HG02870 (cell line): ENCODE data around the gene VWF.

Experiments
- ATAC-seq: cut with Tn5 transposase; IDR thresholded peaks from one replicate; pipeline ENCODE4 v1.9.1; 2021; ENCODE audit warnings: mild to moderate bottlenecking, moderate library complexity; ENCODE audit not compliant: unreplicated experiment

VWF gene

DNA sequence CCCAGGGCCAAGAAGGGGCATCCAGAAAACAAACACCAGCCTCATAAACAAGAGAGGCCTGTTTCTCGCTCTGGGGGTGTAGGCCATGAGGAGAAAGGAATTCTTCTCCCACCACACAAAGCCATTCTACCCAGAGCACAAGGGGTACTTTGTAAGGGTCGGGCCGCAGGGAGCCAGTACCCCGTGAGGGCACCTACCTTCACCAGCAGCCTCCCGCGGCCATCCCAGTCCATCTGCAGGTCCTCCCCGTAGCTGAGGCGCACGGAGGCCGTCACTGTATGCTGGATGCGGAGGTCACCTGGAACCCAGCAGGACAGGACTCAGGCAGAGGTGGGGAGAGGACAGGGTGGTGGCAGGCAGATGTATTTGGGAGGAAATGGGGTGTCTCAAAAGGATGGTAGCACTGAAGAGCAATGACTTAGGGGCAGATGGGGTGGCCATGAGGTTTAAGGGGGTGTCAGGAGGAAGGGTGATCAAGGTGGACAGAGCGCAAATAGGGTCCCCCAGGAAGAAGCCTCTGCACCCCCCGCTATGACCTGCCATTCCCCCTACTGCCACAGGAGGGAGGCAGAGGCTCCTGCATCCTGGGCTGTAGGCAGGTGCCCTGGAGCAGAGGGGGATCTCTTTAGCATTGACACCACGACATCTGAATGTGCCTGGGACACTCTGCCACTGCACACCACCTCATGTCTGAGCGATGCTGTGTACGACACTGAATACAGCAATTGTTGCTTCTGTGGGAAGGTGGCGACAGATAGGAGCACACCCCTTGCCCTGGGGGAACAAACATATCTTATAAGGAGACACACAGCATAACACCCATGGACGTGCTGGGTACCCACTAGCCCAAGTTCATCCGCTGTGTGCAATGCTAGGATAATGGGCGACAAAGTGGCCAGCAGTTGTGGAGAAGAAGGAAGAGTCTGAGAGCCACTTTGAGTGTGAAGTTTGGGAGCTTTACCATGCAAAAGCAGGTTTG is 61.4 kb downstream of the VWF start:
- no peak for ATAC-seq

- no peak for ATAC-seq
Observed at GRCh38 chr12:6062395-6062756, 62.1 kb downstream of the VWF start.

- ATAC-seq, result no peak
Observed at GRCh38 chr12:6061660-6062059, 62.8 kb downstream of the VWF start.

DNA sequence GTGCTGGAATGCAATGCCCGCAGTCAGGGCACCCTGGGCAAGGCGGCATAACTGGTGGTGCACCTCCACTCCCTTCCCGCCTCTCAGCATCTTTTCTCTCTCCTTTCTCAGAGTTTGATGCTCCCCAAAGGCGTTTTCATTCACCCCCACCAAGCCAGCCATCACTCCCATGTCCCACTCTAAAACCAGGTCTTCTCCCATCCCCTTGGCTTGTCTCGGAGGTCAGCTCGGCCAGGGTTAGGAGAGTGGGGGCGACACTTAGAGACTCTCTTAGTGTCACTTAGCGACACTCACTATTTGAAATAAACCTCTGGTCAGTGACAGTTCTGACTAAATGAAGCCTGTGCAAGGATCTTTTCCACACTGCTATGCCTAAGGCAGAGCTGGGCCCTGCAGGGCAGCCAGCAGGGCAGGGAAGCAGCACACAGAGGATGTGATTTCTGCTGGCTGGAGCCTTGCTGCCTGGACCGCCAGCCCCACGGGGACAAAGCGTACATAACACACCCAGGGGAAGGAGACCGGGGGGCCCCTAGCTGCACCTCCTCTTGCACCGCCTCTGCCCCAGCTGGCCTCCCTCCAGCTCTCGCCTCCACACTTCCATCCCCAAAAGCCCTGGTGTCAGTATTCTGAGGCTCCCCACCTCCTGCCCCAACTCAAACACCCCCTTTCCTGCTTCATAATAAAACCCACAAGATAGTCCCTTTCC is 64.5 kb downstream of the VWF start:
- no peak for ATAC-seq

- no peak for ATAC-seq
Observed at GRCh38 chr12:6059221-6059620, 65.2 kb downstream of the VWF start.

DNA sequence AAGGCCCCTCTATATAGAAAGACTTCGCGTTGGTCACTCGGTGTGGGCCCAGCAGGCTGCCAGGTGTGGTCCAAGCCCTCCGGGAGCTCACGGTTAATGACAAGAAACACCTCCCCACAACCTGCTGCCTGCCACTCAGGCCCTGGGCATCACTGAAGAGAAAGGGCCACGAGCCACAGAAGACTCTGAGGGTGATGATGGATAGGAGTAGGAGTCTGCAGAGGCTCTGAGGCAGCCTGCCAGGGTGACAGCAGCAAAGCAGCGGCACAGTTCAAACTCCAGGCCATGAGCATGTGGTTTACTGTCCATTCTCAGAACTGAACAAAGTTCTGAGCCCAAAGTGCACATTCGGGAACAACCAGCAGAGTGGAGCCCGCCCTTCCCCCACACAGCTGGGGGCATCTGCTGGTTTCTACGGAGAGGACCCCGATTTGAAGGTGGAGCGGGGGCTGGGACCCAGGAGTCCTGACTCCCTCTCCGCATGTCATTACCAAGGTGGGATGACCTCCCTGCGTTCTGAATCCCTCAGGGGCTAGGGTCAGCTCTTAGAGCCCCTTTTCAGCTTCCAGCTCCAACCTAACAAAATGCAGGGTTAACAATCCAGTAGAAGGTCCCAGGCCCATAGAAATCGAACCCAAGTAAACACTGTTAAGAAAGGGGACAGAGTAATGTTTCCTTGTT is 65.8 kb downstream of the VWF start:
- ATAC-seq, result no peak

DNA sequence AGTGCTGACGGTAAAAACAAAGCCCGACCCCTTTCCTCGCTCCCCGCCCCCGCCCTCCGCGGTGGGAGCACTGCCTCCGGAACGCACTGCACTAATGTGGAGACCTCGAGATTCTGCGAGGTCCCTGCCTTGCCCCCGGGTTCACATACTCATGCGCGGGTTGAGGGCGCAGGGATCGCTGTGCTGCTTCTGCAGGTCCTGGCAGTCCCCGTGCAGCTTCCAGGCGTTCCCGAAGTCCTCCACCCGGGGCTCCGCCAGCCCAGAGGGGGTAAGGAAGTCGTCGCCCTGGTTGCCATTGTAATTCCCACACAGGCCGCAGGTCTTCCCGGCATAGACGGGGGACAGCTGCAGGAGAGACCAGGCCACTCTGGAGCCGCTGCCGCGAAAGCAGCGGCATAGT is 66.8 kb downstream of the VWF start:
- ATAC-seq, result no peak

GRCh38 chr12:6056406-6057240 is 67.8 kb downstream of the VWF start:
- ATAC-seq, result no peak

DNA sequence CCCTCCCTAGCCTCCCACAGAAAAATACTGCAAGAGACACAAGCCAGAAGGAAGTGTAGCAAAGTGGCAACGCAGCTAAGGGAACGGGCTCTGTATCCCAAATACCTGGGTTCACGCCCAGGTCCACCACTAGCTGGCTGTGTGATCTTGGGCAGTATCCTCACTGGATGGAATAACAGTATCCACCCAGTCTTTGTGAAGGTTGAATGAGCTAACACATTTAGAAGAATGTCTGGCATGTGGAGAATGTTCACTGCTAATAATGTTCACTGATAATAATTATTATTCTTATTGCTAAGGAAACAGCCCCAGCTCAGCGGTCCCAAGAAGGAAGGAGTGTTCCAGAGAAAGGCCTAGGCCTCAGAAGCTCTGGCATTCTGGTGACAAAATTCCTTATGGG is 70.9 kb downstream of the VWF start:
- no peak for ATAC-seq

GRCh38 chr12:6052940-6053329 is 71.5 kb downstream of the VWF start:
- ATAC-seq, result no peak

GRCh38 chr12:6052206-6052939 is 72.1 kb downstream of the VWF start:
- ATAC-seq, result no peak

DNA sequence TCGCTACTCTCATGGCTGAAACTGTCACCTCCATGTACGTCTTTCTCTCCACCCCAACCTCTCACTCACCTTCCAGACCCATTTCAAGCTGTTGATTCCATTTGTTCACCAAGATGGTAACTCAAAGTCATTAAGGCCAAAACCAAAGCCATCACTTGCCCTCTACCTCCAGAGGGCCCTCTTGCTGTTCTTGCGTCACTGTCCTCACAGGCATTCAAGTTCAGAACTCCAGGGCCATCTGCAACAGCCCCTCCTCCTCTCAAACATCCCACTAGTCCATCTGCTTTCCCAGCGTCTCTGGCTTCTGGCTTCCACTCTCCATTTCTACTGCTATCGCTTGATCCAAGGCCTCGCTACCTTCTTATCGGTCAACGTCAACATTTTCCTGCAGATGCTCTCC is 74.5 kb downstream of the VWF start:
- ATAC-seq, result no peak

GRCh38 chr12:6049587-6049986 is 74.9 kb downstream of the VWF start:
- no peak for ATAC-seq

GRCh38 chr12:6047249-6048237 is 76.9 kb downstream of the VWF start:
- no peak for ATAC-seq

DNA sequence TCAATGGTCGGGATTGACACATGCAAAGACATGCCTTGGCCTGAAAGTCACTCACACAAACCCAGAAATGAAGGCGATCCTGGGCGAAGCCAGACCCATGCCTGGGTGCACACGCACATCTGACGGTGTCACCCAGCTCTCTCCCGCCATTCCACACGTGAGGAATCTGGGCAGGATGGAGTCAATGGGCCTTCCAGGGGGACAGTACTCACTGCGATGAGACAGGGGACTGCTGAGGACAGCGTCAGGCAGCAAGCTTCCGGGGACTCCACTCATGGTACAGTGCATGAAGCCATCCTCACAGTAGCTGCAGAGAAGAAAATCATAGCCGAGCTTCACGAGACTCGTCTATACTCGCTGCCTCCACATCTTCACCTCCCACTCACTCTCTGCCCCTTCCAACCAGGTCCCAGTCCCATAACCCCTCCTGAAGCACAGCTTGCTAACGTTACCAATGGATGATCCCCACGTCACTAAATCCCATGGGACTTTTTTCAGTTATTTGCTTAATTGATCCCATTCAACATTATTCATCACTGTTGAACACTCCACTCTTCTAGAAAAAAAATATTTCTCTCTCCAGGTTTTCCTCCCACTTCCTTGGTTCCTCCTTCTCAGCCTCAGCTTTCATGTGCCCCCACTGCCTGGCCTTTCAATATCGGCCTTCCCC is 77.8 kb downstream of the VWF start:
- no peak for ATAC-seq

- no peak for ATAC-seq
Observed at GRCh38 chr12:6045438-6045837, 79.0 kb downstream of the VWF start.

DNA sequence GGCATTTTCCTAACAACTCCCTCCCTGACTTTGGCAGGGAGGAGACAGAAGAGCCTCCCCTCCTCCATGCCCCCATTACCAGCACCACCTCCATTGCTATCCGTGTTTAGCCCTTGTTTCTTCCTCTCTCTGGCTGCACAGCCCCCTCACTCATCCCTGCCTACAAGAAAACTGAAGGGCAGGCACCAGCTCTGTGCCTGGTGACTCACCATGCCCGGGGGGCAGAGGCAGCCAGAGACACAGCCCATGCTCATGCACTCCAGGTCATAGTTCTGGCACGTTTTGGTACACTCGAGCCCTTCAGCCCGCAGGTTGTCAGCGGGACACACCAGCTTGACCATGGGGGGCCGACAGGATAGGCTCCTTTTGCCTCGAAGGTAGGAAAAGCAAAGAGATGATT is 80.4 kb downstream of the VWF start:
- ATAC-seq, result no peak

GRCh38 chr12:6042446-6042845 is 82.0 kb downstream of the VWF start:
- ATAC-seq, result no peak
